Measurements from ENCODE around the gene PRKG1.

Gene PRKG1

DNA sequence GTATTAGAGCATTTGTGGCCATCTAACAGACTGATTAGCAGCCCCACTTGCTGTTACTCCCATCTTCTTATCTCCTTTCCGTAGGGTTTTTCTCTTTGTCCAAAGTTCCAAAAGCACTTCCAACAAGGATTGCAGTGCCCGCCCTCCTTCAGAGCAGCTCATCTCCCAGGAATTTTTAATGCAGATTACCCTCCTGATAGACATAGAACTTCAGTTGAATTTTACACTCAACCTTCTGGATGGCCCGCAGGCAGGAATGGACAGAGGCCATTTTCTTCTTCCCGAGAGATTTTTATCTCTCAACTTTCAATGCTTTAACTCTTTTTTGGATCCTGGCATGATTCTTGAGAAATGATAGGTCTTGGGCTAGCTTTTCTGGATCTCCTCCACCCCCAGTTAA, 23.3 kb downstream of the PRKG1 start:
- H3K9ac ChIP-seq (ENCODE audit: low read depth, low read length): no peak overlapping the region
- H3K9me3 ChIP-seq (replicated peaks; ENCODE audit: low read length): no peaks in the 10 kb centered on the region
- no peak overlapping the region for H3K4me3 ChIP-seq (ENCODE audit: low read length)
- no peaks in the 10 kb centered on the region for H3K4me1 ChIP-seq (ENCODE audit: control insufficient read depth, insufficient read depth, low read length)
- no peak overlapping the region for H3K4me2 ChIP-seq (ENCODE audit: low read length)
- no peaks in the 10 kb centered on the region for H3K27me3 ChIP-seq (ENCODE audit: control insufficient read depth, insufficient read depth, low read length)
- H3K36me3 ChIP-seq (ENCODE audit: insufficient read depth, low read length): no peaks in the 10 kb centered on the region

DNA sequence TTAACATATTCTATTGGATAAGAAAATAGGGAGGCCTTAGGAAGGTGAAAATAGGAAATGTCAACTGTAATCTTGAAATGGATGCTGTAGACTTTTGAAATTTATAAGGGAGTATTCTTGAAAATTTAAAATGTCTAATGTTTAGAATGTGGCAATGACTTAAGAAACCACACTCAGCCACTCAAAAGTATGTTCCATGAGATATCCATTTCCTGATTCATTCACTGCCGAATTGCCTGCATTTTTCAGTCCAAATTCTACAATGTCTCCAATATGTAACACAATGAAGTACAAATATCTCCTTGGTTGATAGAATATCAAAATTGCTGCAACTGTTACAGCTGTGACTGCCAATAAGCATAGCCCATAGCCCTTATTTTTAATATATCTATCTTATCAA, 25.9 kb downstream of the PRKG1 start:
- H3K9me3 ChIP-seq (replicated peaks; ENCODE audit: low read length): no peaks in the 10 kb centered on the region
- H3K4me2 ChIP-seq (ENCODE audit: low read length): no peak overlapping the region
- H3K4me1 ChIP-seq (ENCODE audit: control insufficient read depth, insufficient read depth, low read length): peaks cover 7% of the 10 kb centered on the region
- H3K36me3 ChIP-seq (ENCODE audit: insufficient read depth, low read length): no peaks in the 10 kb centered on the region
- H3K4me3 ChIP-seq (ENCODE audit: low read length): no peak overlapping the region
- no peaks in the 10 kb centered on the region for H3K27me3 ChIP-seq (ENCODE audit: control insufficient read depth, insufficient read depth, low read length)
- no peak overlapping the region for H3K9ac ChIP-seq (ENCODE audit: low read depth, low read length)

DNA sequence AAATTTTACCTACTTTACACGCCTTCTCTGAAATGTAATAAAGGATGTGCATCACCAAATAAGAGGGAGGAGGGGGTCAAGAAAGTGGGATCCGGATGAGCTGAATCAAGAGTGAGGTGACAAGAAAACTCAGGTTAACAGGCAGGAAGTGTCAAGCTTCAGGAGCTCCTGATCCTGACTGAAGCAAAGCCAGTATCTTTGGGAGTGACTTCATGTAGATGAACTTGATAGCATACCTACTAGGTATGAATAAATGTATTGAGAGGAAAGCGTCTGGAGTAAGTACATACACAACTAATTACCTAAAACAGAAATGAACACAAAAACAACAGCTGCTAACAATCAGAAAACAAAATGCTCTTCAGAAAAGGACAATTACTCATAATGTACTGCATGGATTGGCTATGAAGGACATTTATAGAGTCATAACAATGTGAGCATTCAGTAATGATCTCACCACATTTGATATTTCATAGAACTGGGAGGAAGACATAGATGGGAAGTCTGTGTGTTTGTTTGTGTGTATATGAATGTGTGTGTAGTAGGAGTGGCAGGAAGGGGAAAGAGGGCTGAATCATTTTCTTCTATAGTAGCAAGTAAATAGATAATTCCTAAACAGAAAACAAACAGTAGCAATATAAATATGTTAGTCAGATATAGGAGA, 29.4 kb downstream of the PRKG1 start:
- H3K4me2 ChIP-seq (ENCODE audit: low read length): no peak overlapping the region
- no peak overlapping the region for H3K9ac ChIP-seq (ENCODE audit: low read depth, low read length)
- no peak overlapping the region for H3K4me3 ChIP-seq (ENCODE audit: low read length)
- no peaks in the 10 kb centered on the region for H3K36me3 ChIP-seq (ENCODE audit: insufficient read depth, low read length)
- H3K27me3 ChIP-seq (ENCODE audit: control insufficient read depth, insufficient read depth, low read length): no peaks in the 10 kb centered on the region
- peaks cover 16% of the 10 kb centered on the region for H3K4me1 ChIP-seq (ENCODE audit: control insufficient read depth, insufficient read depth, low read length)
- no peaks in the 10 kb centered on the region for H3K9me3 ChIP-seq (replicated peaks; ENCODE audit: low read length)

DNA sequence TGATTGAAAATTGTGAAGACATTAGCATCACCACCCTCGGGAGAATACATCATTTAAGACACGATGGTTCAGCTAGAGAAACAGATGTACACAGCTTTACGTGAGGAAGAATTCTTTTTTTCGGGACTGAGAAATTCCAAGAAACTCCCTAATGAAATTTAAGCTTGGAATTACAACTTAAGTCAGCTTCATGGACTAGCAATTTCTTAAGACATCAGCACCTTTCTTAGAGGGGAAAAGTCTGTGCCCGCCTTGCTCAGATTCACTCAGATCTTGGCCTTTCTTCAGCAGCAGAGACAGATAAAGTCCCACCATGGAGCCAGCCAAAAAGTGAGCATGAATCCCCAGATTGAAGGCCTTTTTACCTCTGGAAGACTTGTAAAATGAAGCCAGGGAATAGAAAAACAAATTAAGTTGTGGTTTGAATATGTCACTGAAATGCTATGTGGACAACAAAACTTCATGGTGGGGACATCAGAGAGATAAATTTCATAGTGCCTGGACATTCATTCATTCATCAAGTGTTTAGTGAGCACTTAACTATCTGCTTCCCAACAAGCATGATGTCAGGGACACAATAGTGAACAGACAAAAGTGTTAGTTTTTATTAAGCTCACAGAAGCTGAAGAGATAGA, 32.1 kb downstream of the PRKG1 start:
- Histone ChIP-seq H3K27me3 (ENCODE audit: control insufficient read depth, insufficient read depth, low read length) (no peaks in the 10 kb centered on the region), H3K36me3 (ENCODE audit: insufficient read depth, low read length) (no peaks in the 10 kb centered on the region), H3K9ac (ENCODE audit: low read depth, low read length) (no peak overlapping the region), H3K4me3 (ENCODE audit: low read length) (no peak overlapping the region), H3K4me1 (ENCODE audit: control insufficient read depth, insufficient read depth, low read length) (peaks cover 39% of the 10 kb centered on the region), H3K4me2 (ENCODE audit: low read length) (no peak overlapping the region), H3K9me3 (replicated peaks; ENCODE audit: low read length) (no peaks in the 10 kb centered on the region)

DNA sequence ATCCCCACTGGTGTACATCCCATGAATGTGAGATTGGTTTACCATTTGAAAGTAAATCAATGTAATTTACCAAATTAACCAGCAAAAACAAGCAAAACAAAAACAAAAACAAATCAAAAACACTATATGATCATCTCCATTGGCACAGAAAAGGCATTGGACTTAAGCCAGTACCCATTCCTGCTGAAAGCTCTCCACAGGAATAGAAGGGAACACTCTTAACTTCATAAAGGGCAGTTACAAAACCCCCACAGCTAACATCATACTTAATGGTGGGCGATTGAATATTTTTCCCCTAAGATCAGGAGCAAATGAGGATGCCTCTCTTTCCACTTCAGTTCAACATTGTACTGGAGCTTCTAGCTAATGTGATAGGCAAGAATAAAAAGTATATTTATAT, 34.1 kb downstream of the PRKG1 start:
- Histone ChIP-seq H3K4me3 (ENCODE audit: low read length) (no peak overlapping the region), H3K4me2 (ENCODE audit: low read length) (peak overlapping the region; percentile 23), H3K9ac (ENCODE audit: low read depth, low read length) (no peak overlapping the region), H3K36me3 (ENCODE audit: insufficient read depth, low read length) (no peaks in the 10 kb centered on the region), H3K27me3 (ENCODE audit: control insufficient read depth, insufficient read depth, low read length) (no peaks in the 10 kb centered on the region), H3K9me3 (replicated peaks; ENCODE audit: low read length) (no peaks in the 10 kb centered on the region), H3K4me1 (ENCODE audit: control insufficient read depth, insufficient read depth, low read length) (peaks cover 40% of the 10 kb centered on the region)

DNA sequence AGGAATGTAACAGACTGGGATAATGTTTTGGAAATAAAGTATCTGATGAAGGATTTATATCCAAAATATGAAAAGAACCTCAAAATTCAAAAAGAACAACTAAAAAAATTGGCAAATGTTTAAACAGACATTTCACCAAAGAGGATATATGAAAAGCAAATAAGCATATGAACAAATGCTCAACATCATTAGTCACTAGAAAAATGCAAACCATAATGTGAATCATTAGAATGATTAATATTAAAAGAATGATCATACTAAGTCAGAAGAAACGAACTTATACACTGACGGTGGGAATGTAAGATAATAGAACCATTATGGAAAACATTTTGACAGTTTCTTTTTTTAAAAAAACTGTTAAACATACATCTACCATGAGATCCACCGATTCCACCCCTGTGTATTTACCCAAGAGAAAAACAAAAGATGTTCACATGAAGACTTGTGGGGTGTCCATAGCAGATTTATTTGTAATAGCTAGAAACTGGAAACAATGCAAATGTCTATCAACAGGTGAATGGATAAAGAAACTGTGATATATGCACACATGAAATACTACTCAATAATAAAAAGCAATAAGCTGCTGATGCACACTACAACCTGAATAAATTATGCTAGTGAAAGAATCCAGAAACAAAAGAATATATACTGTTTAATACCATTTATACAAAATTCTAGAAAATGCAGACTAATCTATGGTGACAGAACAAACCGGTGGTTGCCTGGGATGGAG, 35.7 kb downstream of the PRKG1 start:
- Histone ChIP-seq H3K4me3 (ENCODE audit: low read length) (peak overlapping the region; percentile 30), H3K4me1 (ENCODE audit: control insufficient read depth, insufficient read depth, low read length) (peaks cover 33% of the 10 kb centered on the region), H3K9ac (ENCODE audit: low read depth, low read length) (peak overlapping the region; percentile 32), H3K36me3 (ENCODE audit: insufficient read depth, low read length) (no peaks in the 10 kb centered on the region), H3K9me3 (replicated peaks; ENCODE audit: low read length) (no peaks in the 10 kb centered on the region), H3K27me3 (ENCODE audit: control insufficient read depth, insufficient read depth, low read length) (no peaks in the 10 kb centered on the region), H3K4me2 (ENCODE audit: low read length) (peak overlapping the region; percentile 66)

DNA sequence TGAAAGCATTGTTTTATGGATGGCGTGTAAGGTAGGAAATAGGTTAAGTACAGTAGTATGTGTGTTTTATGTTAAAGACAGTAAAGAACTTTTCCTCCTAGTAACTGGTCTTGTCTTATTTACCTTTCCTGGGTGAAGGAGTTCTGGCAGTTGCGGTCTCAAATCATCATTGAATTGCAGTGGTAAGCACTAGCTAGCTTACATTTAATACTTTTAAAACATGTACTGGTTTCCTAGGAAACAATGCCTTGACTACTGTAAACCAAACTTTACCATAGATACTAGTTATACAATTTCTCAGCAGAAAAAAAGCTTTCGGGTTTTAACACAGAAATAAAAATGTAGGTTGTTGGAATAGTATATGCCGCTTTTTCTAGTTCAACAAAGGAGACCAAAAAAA, 37.7 kb downstream of the PRKG1 start:
- Histone ChIP-seq H3K9me3 (replicated peaks; ENCODE audit: low read length) (no peaks in the 10 kb centered on the region), H3K36me3 (ENCODE audit: insufficient read depth, low read length) (no peaks in the 10 kb centered on the region), H3K27me3 (ENCODE audit: control insufficient read depth, insufficient read depth, low read length) (no peaks in the 10 kb centered on the region), H3K4me2 (ENCODE audit: low read length) (no peak overlapping the region), H3K4me1 (ENCODE audit: control insufficient read depth, insufficient read depth, low read length) (peaks cover 35% of the 10 kb centered on the region), H3K4me3 (ENCODE audit: low read length) (no peak overlapping the region), H3K9ac (ENCODE audit: low read depth, low read length) (no peak overlapping the region)

DNA sequence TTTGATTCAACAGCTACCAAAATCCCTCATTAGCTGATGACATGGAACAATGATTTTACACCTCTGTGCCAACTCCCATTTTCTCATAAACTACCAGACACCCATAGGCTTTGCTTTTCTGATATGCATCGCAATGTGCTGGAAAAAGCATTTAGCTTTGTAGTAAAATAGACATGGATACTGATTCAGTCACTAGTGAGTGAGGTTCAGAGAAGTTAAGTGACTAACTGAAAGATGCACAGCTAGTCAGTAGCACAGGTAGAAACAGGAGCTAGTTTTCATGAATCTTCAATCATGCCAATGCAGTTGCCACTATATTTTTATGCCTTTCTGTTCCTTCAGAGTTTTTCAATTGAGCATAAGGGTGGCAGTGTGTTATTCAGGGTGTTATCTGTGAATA, 38.7 kb downstream of the PRKG1 start:
- Histone ChIP-seq H3K9me3 (replicated peaks; ENCODE audit: low read length) (no peaks in the 10 kb centered on the region), H3K27me3 (ENCODE audit: control insufficient read depth, insufficient read depth, low read length) (no peaks in the 10 kb centered on the region), H3K9ac (ENCODE audit: low read depth, low read length) (no peak overlapping the region), H3K36me3 (ENCODE audit: insufficient read depth, low read length) (no peaks in the 10 kb centered on the region), H3K4me1 (ENCODE audit: control insufficient read depth, insufficient read depth, low read length) (peaks cover 42% of the 10 kb centered on the region), H3K4me2 (ENCODE audit: low read length) (no peak overlapping the region), H3K4me3 (ENCODE audit: low read length) (no peak overlapping the region)

DNA sequence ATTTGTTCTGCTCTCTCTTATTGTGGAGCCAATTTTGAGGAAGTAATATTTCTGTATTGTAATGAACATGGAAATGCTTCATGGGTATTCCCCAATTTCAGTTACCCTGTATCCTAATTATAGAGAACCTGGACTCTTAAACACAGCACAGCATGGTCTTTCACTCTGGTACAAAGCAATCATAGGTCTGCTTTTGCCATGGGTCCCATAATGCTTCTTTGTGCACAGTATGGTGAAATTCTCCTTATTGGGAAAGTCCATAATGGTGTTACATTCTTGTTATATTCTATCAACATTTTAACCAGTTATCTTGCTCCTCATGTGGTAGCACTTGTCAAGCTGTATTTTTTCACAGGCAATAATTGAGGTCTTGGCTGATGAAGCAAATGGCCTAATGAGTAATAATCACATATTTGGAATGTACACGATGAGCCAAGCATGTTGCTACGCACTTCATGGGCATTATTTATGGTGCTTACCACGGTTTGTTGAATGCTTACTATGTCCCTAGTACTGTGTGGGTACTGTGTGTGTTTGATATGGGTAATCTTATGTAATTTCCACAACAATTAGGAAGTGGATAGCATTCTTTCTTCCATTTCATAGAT, 42.9 kb downstream of the PRKG1 start:
- Histone ChIP-seq H3K36me3 (ENCODE audit: insufficient read depth, low read length) (no peaks in the 10 kb centered on the region), H3K9me3 (replicated peaks; ENCODE audit: low read length) (no peaks in the 10 kb centered on the region), H3K4me1 (ENCODE audit: control insufficient read depth, insufficient read depth, low read length) (peaks cover 15% of the 10 kb centered on the region), H3K9ac (ENCODE audit: low read depth, low read length) (no peak overlapping the region), H3K4me2 (ENCODE audit: low read length) (no peak overlapping the region), H3K4me3 (ENCODE audit: low read length) (no peak overlapping the region), H3K27me3 (ENCODE audit: control insufficient read depth, insufficient read depth, low read length) (no peaks in the 10 kb centered on the region)

DNA sequence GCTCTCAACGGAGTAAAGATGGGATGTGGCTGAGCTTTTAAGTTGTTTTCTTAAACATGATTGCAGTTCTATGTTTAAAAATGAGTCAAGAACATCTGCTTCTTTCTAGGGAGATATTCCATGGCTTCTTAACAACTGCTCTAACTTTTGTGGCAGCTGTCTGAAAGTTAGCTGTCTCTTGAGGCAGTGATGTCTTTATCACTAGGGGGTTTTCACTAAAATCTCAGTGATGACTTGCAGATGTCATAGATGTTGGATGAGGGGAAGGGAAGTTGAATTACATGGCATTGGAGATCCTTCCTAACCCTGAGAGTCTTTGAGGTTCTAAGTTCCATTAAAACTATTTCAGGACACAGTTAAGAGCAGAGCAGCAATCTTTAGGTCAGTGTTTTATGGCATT, 43.5 kb downstream of the PRKG1 start:
- Histone ChIP-seq H3K9me3 (replicated peaks; ENCODE audit: low read length) (no peaks in the 10 kb centered on the region), H3K9ac (ENCODE audit: low read depth, low read length) (no peak overlapping the region), H3K4me2 (ENCODE audit: low read length) (no peak overlapping the region), H3K4me3 (ENCODE audit: low read length) (no peak overlapping the region), H3K36me3 (ENCODE audit: insufficient read depth, low read length) (no peaks in the 10 kb centered on the region), H3K27me3 (ENCODE audit: control insufficient read depth, insufficient read depth, low read length) (no peaks in the 10 kb centered on the region), H3K4me1 (ENCODE audit: control insufficient read depth, insufficient read depth, low read length) (peaks cover 15% of the 10 kb centered on the region)

DNA sequence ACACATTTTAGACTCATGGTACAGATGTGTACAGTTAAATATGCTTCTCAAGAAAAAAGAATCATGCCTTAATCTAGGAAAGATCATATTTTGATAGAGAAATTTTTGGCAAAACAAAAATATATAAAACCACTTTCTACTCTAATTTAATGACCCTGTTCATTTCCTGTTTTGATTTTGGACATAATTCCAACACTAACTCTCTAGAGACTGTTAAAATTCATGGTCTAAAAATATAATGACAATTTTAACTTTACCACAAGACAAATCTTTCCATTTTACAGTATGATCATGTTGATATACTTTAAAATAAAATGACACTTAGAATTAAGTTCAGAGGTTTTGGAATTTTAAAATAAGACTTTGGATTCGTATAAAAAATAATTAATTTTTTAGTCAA, 45.2 kb downstream of the PRKG1 start:
- no peaks in the 10 kb centered on the region for H3K27me3 ChIP-seq (ENCODE audit: control insufficient read depth, insufficient read depth, low read length)
- no peak overlapping the region for H3K4me2 ChIP-seq (ENCODE audit: low read length)
- H3K9ac ChIP-seq (ENCODE audit: low read depth, low read length): no peak overlapping the region
- H3K9me3 ChIP-seq (replicated peaks; ENCODE audit: low read length): no peaks in the 10 kb centered on the region
- no peak overlapping the region for H3K4me3 ChIP-seq (ENCODE audit: low read length)
- H3K4me1 ChIP-seq (ENCODE audit: control insufficient read depth, insufficient read depth, low read length): peaks cover 15% of the 10 kb centered on the region
- H3K36me3 ChIP-seq (ENCODE audit: insufficient read depth, low read length): no peaks in the 10 kb centered on the region

Measured in skeletal muscle satellite cell (primary cell).